Spleen (tissue), 11 donors: ENCODE data around the gene CDX1. TPM values are rescaled to one million over a fixed set of nuclear protein-coding genes. Genes with fewer than 3 reads are reported as not detected.

Source experiments
- DNase-seq: peaks from one replicate; pipeline ENCODE4 v3.0.0-alpha.2; 2020
- H3K27ac ChIP-seq, 8 donors: fragments of 200-600 bp; sonication (generic) in 7 of 8; 1 replicate in 4 of 8; 2 replicates in 4 of 8; pipeline versions ENCODE4 v1.5.0 to v1.8.0; 2016 to 2021; ENCODE audit warnings: inconsistent platforms in 4 of 8, mild to moderate bottlenecking in 4 of 8, moderate library complexity in 1 of 8
- H3K27me3 ChIP-seq, 7 donors: fragments of 200-600 bp; sonication (generic) in 6 of 7; replicated peaks in 1 of 7; 1 replicate in 4 of 7; 2 replicates in 3 of 7; pipeline versions ENCODE4 v1.5.0 to v1.8.0; 2016 to 2021; ENCODE audit warnings: inconsistent platforms in 3 of 7, mild to moderate bottlenecking in 1 of 7
- H3K36me3 ChIP-seq, 6 donors: fragments of 200-600 bp; sonication (generic) in 5 of 6; 1 replicate in 4 of 6; 2 replicates in 2 of 6; pipeline versions ENCODE4 v1.5.0 to v1.8.0; 2016 to 2021; ENCODE audit warnings: inconsistent platforms in 2 of 6
- H3K4me1 ChIP-seq, 6 donors: fragments of 200-600 bp; sonication (generic) in 5 of 6; 1 replicate in 3 of 6; 2 replicates in 3 of 6; pipeline versions ENCODE4 v1.5.0 to v1.8.0; 2016 to 2021; ENCODE audit warnings: inconsistent platforms in 3 of 6
- H3K4me3 ChIP-seq, 8 donors: fragments of 200-600 bp; sonication (generic) in 7 of 8; 1 replicate in 4 of 8; 2 replicates in 4 of 8; pipeline versions ENCODE4 v1.5.0 to v1.8.0; 2016 to 2021; ENCODE audit warnings: inconsistent platforms in 4 of 8, mild to moderate bottlenecking in 4 of 8, moderate library complexity in 2 of 8
- H3K9me3 ChIP-seq, 8 donors: fragments of 200-600 bp; sonication (generic) in 7 of 8; 1 replicate in 4 of 8; 2 replicates in 4 of 8; pipeline versions ENCODE4 v1.5.0 to v1.8.0; 2016 to 2021; ENCODE audit warnings: inconsistent platforms in 4 of 8
- CTCF ChIP-seq, 11 experiments: fragments of 200-600 bp in 7 of 11; fragments of 450-650 bp in 4 of 11; sonication (generic) in 4 of 11; IDR thresholded peaks in 8 of 11; conservative IDR thresholded peaks in 3 of 11; 1 replicate in 7 of 11; 2 replicates in 4 of 11; pipeline versions ENCODE4 v1.4.0 to v1.8.0; 2016 to 2021; ENCODE audit warnings: antibody characterized with exemption in 11 of 11, inconsistent platforms in 4 of 11, mild to moderate bottlenecking in 1 of 11
- POLR2A ChIP-seq, 3 donors: fragments of 450-650 bp; IDR thresholded peaks; one replicate each; pipeline ENCODE4 v1.5.1; 2017; ENCODE audit warnings: antibody characterized with exemption in 3 of 3, mild to moderate bottlenecking in 1 of 3
- POLR2AphosphoS5 ChIP-seq, 3 donors: sonication (generic); formaldehyde crosslinking; IDR thresholded peaks; one replicate each; pipeline ENCODE4 v1.5.1; 2017; ENCODE audit warnings: antibody characterized with exemption in 3 of 3
- WGBS, 5 donors: extraction: QIAGEN DNeasy Blood & Tissue Kit in 3 of 5; methylation state at CpG; one replicate each; pipeline versions ENCODE4 v1.1.5 to v1.1.7; 2013 to 2018; 5-methylcytosine and 5-hydroxymethylcytosine counted together
- intact Hi-C: fragments of 100-400 bp; cut with DNase I; formaldehyde crosslinking; loops from one replicate; pipeline ENCODE4 v1.15.0; 2023; ENCODE audit warnings: low total_unique reads
- polyA plus RNA-seq, 3 donors: library from polyadenylated mRNA; stranded (reverse); fragments of 200-250 nt; gene quantifications; one replicate each; pipeline ENCODE4 v1.2.1, GENCODE V29; 2013
- total RNA-seq, 7 donors: library from RNA; depleted of rRNA in 3 of 7; stranded (reverse); fragments of >200 nt in 3 of 7; fragmentation: NEBNext Ultra II Directional in 4 of 7; extraction: Animal tissue kit (Norgen Biotek cat#: 25700) in 4 of 7; gene quantifications; one replicate each; pipeline versions ENCODE4 v1.1.0 to v1.2.1, GENCODE V29; 2016 to 2021
- donor health status: healthy with polysubstance abuse.
- donor health status: DM: no; HTN: no; CAD: no; lungs with moderate emphysema.
- donor health status: DM: no; HTN: no; CAD: no.
- donor health status: Bipolar disorder and iron deficiency.
- donor health status: healthy.
- donor health status: DM: no; HTN: no; CAD: no.
- donor health status: DM: yes; HTN: yes; CAD: no.

Gene CDX1
- total and polyA plus RNA-seq, 10 donors, result 0.25 to 1.3 (median 0.41) TPM; not detected in 5

- Histone ChIP-seq H3K4me3 (no peak overlapping the region), H3K27ac (no peak overlapping the region), H3K36me3 (no peaks in the 10 kb centered on the region), H3K27me3 (peaks cover 0 to 31% (median 8%) of the 10 kb centered on the region in 7 donors), H3K4me1 (peaks cover 0 to 15% (median 6%) of the 10 kb centered on the region in 6 donors), H3K9me3 (no peaks in the 10 kb centered on the region)
- DNase-seq, result no peak
- WGBS, 5 donors, result 68 to 81% (median 78%) methylated on average over 4 to 6 of the region's 6 CpGs
- TF ChIP-seq POLR2A (IDR thresholded peaks at IDR 0.05) (no peak), CTCF (IDR thresholded peaks at IDR 0.05 in 8 of 11, conservative IDR thresholded peaks at IDR 0.05 in 3 of 11) (no peak), POLR2AphosphoS5 (IDR thresholded peaks at IDR 0.05) (no peak)
- intact Hi-C loops, result no loop called here
Measured at GRCh38 chr5:150206098-150206778, 39.7 kb downstream of the CDX1 start.

GRCh38 chr5:150206779-150207115 is 40.2 kb downstream of the CDX1 start:
- Histone ChIP-seq H3K4me3 (no peak overlapping the region), H3K27me3 (peaks cover 0 to 31% (median 8%) of the 10 kb centered on the region in 7 donors), H3K27ac (no peak overlapping the region), H3K9me3 (no peaks in the 10 kb centered on the region), H3K36me3 (no peaks in the 10 kb centered on the region), H3K4me1 (peaks cover 0 to 15% (median 6%) of the 10 kb centered on the region in 6 donors)
- 74 to 95% (median 87%) methylated on average over 4 to 6 of the region's 6 CpGs for whole genome bisulfite sequencing, 5 donors
- no peak for DNase-seq
- intact Hi-C loops, result no loop called here
- TF ChIP-seq POLR2A (IDR thresholded peaks at IDR 0.05), result no peak
- no peak for TF ChIP-seq POLR2AphosphoS5 (IDR thresholded peaks at IDR 0.05)
- no peak for TF ChIP-seq CTCF (IDR thresholded peaks at IDR 0.05 in 8 of 11, conservative IDR thresholded peaks at IDR 0.05 in 3 of 11)

GRCh38 chr5:150208187-150209098 is 41.9 kb downstream of the CDX1 start:
- intact Hi-C loops, result no loop called here
- no peak for TF ChIP-seq POLR2A (IDR thresholded peaks at IDR 0.05)
- no peak for TF ChIP-seq CTCF (IDR thresholded peaks at IDR 0.05 in 8 of 11, conservative IDR thresholded peaks at IDR 0.05 in 3 of 11)
- no peak for TF ChIP-seq POLR2AphosphoS5 (IDR thresholded peaks at IDR 0.05)
- WGBS, 5 donors, result 64 to 66% (median 65%) methylated on average over 18 to 19 of the region's 19 CpGs
- peaks cover 0 to 15% (median 6%) of the 10 kb centered on the region in 6 donors for H3K4me1 ChIP-seq
- H3K27me3 ChIP-seq, result peaks cover 0 to 31% (median 8%) of the 10 kb centered on the region in 7 donors
- no peaks in the 10 kb centered on the region for H3K36me3 ChIP-seq
- no peaks in the 10 kb centered on the region for H3K9me3 ChIP-seq
- no peak for DNase-seq
- no peak overlapping the region for H3K4me3 ChIP-seq
- H3K27ac ChIP-seq, result no peak overlapping the region
